HG03565 (cell line): ENCODE results near the gene ZNRF1.
A peak's percentile ranks its signal among the peaks of the same experiment; 100 is the strongest.

Source experiments
- ATAC-seq: cut with Tn5 transposase; IDR thresholded peaks from one replicate; pipeline ENCODE4 v1.9.1; 2021; ENCODE audit warnings: mild to moderate bottlenecking, moderate library complexity; ENCODE audit not compliant: unreplicated experiment

Gene ZNRF1

DNA sequence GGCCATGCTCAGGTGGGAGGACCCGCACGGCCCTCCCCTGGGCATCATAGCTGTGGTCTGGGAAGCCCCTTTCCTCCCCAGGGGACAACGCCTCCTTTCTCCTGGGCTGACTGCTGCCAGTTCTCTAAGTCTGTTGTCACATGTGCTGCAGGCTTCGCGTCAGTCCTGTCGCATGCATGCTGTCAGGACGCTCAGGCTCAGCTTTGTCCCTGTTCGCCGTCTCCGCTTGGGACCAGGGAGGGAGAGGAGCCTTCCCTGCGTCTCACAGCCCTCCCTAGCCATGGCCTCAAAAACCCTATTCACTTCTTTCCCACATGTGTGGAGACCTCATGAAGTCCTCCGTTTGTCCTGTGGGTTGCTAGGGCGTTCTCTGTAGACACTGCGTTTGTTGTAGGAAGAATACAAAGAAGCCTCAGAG lies 96.4 kb downstream of the ZNRF1 start:
- ATAC-seq: no peak

DNA sequence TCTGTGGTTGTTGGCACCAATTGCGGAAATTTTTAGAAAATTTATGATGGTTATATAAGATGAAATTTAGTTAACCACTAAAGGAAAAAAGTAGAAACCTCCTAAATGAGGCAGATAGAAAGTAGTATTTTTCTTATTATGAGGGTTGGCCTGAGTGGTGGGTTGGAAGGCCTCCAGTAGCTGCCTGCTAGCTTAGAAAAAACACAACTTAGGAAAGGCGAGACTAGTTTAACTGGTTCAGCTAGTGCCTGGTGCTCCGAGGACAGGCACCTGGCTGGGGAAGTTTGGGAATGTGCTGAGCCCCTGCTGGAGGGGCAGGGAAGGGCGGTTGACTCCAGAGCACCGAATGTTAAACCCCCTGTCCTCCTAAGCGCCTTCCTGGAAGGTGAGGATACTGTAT lies 97.8 kb downstream of the ZNRF1 start:
- no peak for ATAC-seq

GRCh38 chr16:75097191-75097761 lies 98.5 kb downstream of the ZNRF1 start:
- ATAC-seq: no peak

DNA sequence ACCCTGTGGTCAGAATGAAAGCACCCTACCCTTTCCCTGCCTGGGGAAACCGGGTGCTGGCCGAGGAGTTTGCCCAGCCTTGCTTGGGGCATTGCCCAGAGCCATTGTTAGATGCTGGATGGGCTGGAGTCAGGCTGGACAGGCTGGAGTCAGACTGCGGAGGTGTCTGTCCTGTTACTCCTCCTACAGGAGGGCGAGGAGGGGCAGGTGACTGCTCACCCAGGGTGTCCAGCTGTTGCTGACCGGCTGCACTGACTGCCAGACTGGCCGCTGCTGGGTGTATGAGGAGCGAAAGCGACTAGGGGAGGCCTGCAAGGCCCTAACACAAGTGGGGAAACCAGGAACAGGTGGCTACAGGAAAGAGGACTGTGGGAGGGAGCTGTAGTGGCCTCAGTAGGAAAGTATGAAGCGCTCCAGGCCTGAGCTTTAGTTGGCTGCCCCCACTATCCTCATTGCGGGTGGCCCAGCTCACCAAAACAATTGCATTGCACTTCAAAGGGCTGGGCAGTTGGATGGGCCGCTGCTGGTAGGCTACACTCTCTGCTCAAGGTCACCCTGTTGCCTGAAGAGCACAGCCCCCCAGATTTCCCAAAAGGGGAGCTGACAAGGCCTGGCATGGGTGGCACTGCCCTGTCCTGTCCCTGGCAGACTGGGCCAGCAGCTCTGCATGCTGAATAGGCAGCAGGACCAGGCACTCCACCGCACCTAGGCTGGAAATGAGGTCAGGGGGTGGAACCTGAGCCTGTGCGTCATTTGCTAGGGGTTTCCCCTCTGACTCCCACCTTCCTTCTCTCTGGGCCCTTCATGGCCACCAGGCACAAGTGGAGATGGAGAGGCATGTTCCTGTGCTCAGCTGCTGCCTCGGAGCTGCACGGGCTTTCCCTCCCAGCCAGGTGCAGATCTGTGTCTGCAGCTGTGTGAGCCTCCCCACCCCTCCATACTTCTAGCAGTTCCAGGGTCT lies 99.4 kb downstream of the ZNRF1 start:
- ATAC-seq: peak; percentile 59

DNA sequence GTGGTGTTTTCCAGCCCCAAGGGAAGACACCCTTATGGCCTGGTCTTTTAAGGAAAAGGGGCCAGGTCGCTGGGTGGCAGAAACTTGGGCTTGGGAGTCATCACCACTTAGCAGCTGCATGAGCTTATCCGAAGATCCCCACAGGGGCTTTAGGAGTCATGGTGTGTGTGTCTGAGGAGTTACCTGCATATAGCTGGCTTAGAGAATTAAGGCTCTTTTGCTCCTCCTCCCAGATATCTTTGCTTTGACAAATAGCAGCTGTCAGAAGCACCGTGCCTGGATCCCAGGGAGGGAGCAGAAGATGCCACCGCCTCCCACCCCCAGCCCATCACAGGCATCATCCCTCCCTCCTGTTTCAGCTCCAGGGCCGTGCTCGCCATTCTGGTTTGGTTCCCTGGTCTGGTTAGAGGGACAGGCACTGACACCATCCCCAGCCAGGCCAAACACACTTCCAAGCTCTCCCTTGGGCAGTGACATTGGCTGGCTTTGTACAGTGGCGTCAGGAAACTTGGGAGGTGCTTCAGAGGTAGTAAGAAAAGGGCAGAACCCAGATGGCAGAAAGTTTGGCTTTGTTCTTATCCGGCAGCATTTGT lies 100.3 kb downstream of the ZNRF1 start:
- no peak for ATAC-seq

DNA sequence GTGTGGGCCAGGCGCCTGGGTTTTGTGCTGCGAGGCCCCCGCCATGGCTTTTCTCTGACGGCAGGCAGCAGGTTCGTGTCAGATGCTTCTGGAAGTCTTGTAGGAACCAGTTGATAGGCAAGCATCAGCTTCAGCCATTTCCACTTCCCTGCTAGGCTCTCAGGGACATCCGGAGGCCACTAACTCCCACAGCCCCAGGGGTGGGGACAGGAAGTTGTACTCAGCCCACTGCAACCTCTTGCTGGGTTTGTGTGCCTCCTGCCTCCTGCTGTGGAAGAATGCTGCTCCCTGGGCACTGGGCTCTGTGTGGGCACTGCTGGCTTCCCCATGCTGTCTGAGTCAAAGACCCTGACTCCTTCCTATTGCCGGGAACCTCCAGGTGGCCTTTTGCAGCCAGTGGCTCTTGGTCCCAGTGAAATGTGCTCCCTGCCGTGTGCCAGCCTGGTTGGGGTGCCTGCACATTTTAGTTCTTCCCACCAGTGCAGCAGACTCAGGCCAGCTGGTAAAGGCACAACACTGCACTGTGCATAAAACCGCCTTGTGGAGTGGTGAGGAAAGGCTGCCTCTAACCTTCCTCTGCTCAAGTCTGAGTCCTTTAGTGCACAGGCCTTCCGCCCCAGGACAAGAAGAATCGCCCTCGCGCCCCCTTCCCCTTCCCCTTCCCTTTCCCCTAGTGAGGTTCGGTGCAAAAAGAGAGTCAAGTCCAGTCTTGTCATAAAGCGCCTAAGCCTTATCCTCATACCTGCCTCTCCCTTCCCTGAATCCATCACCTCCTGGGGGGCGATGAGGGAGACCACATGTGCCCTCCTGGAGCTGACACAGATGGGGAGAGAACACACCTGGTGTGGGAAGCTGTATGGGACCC lies 101.1 kb downstream of the ZNRF1 start:
- ATAC-seq: no peak

- ATAC-seq: no peak
Measured at GRCh38 chr16:75100603-75100990, 101.8 kb downstream of the ZNRF1 start.

- ATAC-seq: no peak
Measured at GRCh38 chr16:75101635-75102034, 102.8 kb downstream of the ZNRF1 start.

- no peak for ATAC-seq
Measured at GRCh38 chr16:75102595-75102994, 103.8 kb downstream of the ZNRF1 start.

DNA sequence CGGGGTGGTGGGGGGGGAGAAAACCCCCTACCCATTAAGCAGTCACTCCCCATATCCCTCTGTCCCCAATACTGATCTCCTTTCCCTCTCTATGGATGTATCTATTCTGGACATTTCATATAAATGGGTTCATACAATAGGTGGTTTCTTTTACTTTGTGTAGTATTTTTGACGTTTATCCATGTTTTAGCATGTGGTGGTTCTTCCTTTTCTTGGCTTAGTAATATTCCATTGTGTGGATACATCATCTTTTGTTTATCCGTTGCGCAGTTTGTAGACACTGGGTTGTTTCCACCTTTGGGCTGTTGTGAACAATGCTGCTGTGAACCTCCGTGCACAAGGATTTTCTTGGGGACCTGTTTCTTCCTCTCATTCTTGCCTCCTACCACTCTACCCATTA lies 105.2 kb downstream of the ZNRF1 start:
- ATAC-seq: no peak

GRCh38 chr16:75104836-75105235 lies 106.0 kb downstream of the ZNRF1 start:
- ATAC-seq: no peak

GRCh38 chr16:75105306-75106061 lies 106.7 kb downstream of the ZNRF1 start:
- no peak for ATAC-seq

DNA sequence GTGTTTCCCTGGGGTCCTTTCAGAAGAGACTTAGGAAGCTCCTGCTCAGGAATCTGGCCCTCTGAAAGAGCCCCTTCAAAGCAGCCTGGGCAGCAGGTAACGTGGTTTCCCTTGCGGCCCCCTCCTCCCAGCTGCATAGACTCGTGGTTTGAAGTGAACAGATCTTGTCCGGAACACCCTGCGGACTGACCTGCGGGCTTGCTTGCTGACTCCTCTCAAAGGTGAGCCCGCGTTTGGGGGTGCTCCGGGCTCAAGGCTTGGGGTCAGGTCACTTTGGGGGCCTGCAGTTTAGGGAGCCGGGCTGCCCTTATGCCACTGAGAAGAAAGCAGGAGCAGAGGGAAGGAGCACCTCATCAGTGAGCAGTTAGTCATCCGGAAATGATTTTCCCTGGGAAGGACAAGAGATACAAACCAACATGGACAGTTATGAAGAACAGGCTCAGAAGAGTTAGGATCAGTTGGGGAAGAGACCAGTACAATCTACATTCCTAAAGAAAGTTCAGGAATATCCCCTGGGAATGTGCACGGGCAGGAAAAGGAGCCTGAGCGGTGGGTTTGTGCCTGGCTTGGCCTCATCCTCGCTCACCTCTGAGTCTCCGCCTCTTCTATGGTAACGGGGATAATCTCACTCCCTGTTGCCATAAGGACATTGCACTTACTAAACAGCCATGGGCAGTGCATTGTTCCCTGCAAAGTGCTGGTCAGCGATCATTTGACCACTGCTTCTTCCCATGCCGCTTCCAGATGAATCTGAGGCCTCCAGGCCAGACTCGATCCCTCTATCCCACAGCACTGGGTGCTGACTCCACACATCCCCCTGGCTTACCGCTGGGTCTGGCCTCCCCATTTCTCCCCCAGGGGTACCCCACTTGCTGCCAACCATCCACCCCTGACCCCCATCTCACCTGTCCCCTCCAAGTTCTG lies 107.8 kb downstream of the ZNRF1 start:
- ATAC-seq: no peak

DNA sequence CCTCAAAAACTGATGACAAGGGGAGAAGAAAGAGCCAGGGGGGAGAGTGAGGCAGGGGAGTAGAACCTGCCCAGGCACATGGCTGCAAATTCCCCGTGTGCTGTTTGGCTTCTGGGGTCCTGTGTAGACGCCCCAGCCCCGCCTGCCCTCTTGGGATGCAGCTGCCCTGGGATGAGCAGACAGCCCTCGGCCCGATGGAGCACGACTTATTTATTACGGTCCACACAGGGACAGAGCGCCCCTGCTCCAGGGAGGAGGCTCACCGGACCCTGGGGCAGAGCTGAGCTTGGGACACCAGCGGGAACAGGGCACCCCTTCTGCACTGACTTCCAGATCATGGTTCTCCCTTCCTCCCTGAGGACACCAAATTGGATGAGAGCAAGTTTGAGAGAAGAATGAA lies 108.7 kb downstream of the ZNRF1 start:
- no peak for ATAC-seq

DNA sequence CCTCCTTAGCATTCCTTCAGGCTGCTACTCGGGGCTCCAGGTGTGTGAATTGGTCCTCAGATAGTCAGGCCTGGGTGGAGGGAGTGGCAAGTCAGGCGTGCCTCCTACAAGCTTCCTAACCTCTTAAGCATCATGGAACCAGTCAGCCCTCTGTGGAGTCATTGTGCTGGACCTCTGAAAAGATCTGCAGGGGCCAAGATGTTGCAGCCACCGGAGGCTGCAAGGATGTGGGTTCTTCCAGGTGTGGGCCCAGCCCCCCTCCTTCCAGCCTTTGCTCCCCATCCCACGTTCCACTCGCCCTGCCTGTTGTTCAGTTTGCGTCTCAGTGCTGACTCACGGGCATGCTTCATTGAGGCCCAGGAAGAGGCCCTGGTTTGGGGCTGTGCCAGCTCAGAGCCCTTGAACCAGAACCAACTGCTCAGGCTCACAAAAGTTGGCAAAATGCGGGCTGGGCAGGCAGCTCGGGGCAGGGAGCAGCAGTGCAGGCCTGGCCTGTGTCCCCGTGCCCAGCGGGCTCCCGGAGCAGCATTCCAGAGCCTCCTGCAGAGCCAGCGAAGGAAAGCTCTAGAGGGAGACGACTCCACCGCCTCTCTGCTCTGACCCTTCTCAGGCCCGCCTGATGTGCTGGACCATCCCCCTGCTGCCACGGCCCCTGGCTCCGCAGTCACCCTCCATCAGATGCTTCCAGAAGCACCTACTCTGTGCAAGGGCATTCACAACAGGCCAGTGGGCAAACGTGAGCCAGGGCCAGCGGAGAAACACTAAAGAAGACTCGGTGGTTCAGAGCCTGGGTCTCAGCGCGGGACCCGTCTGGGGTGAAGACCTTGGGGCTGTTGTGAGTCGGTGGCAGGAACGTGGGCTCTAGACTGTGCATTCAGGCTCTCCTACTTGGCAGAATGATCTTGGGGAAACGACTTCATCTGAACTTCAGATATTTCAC lies 110.2 kb downstream of the ZNRF1 start:
- no peak for ATAC-seq

DNA sequence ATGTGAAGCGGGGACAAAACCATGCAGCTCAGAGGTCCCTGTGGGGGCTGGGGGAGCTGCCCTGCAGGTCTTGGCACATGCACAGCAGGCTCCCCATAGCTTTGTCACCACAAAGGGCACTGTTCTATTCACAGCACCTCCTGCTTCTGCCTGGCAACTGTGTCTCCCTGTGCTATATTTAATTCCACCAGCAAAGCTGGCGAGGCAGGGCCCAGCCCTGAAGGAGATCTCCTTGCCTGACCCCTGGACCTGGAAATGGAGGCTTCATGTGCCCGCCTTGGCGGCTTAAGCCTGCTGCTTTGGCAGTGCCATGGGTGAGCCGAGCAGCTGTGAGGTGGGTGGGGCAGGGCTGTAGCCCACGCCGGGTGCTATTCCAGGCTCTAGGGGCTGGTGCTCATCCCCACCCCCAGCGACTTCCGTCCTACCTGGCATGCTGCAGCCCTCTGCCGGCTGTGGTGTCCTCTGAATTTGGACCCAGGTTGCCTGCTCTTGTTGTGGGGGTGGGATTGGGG lies 111.0 kb downstream of the ZNRF1 start:
- ATAC-seq: no peak

- peak; percentile 55 for ATAC-seq
Measured at GRCh38 chr16:75110637-75111513, 112.1 kb downstream of the ZNRF1 start.
